SU-DHL-6 (cell line): ENCODE data around the gene BTBD16.

Source experiments
- H2AFZ ChIP-seq: fragments of 200-600 bp; sonication (generic); 2 replicates; pipeline ENCODE4 v1.6.1; 2014; ENCODE audit warnings: low read depth, mild to moderate bottlenecking, moderate library complexity, mixed read lengths, antibody characterized with exemption, low read length; ENCODE audit not compliant: severe bottlenecking
- H3F3A ChIP-seq: fragments of 200-600 bp; shearing (Covaris generic); 2 replicates; pipeline ENCODE4 v1.6.0; 2016; ENCODE audit warnings: antibody characterized with exemption, mild to moderate bottlenecking; ENCODE audit not compliant: insufficient read depth
- H3K27ac ChIP-seq: fragments of 200-600 bp; sonication (generic); 2 replicates; pipeline ENCODE4 v1.5.1; 2016; ENCODE audit warnings: low read depth, mild to moderate bottlenecking, low read length, moderate library complexity, mixed read lengths
- H3K27me3 ChIP-seq: fragments of 200-600 bp; sonication (generic), shearing (Covaris generic); 2 replicates; pipeline ENCODE4 v1.6.0; 2014; ENCODE audit warnings: mild to moderate bottlenecking, low read length
- H3K36me3 ChIP-seq: fragments of 200-600 bp; sonication (generic); 2 replicates; pipeline ENCODE4 v1.6.1; 2014; ENCODE audit warnings: mild to moderate bottlenecking, low read length, mixed read lengths
- H3K4me2 ChIP-seq: fragments of 300-600, 200-600 bp; shearing (Covaris generic), sonication (generic); 2 replicates; pipeline ENCODE4 v1.6.0; 2014; ENCODE audit warnings: low read length, low read depth, mild to moderate bottlenecking; ENCODE audit not compliant: poor library complexity, severe bottlenecking
- H3K4me3 ChIP-seq: fragments of 200-600 bp; sonication (generic); 2 replicates; pipeline ENCODE4 v1.5.1; 2014; ENCODE audit warnings: antibody characterized with exemption, low read length, mild to moderate bottlenecking, mixed read lengths; ENCODE audit not compliant: insufficient read depth, poor library complexity, severe bottlenecking
- H3K79me2 ChIP-seq: fragments of 200-600 bp; sonication (generic); 2 replicates; pipeline ENCODE4 v1.6.1; 2014; ENCODE audit warnings: mild to moderate bottlenecking, low read length, moderate library complexity; ENCODE audit not compliant: insufficient read depth
- H3K9ac ChIP-seq: fragments of 200-600 bp; sonication (generic); 2 replicates; pipeline ENCODE4 v1.7.0; 2014; ENCODE audit warnings: mild to moderate bottlenecking, low read length
- H3K9me2 ChIP-seq: fragments of 200-600 bp; sonication (generic); replicated peaks from 2 replicates; pipeline ENCODE4 v1.6.1; 2014; ENCODE audit warnings: low read length; ENCODE audit not compliant: insufficient read depth
- H3K9me3 ChIP-seq: fragments of 200-600 bp; sonication (generic); 2 replicates; pipeline ENCODE4 v1.6.1; 2014; ENCODE audit warnings: low read length, mixed read lengths; ENCODE audit not compliant: insufficient read depth
- H4K20me1 ChIP-seq: fragments of 200-600 bp; sonication (generic); 2 replicates; pipeline ENCODE4 v1.6.1; 2014; ENCODE audit warnings: low read depth, mild to moderate bottlenecking, antibody characterized with exemption, low read length, moderate library complexity, mixed read lengths
- EZH2phosphoT487 ChIP-seq: fragments of 200-600 bp; sonication (generic), shearing (Covaris generic); conservative IDR thresholded peaks from 2 replicates; pipeline ENCODE4 v1.6.1; 2018; ENCODE audit warnings: mild to moderate bottlenecking, antibody characterized with exemption, low read length, moderate library complexity, mixed read lengths
- TF ChIP-seq, protein P1 (sequence below): fragments of 200-600 bp; sonication (generic); IDR thresholded peaks from one replicate; pipeline ENCODE4 v1.5.1; 2017; ENCODE audit warnings: antibody characterized with exemption, mild to moderate bottlenecking, low read length, moderate library complexity; ENCODE audit not compliant: insufficient read depth, poor library complexity, severe bottlenecking

Gene BTBD16

DNA sequence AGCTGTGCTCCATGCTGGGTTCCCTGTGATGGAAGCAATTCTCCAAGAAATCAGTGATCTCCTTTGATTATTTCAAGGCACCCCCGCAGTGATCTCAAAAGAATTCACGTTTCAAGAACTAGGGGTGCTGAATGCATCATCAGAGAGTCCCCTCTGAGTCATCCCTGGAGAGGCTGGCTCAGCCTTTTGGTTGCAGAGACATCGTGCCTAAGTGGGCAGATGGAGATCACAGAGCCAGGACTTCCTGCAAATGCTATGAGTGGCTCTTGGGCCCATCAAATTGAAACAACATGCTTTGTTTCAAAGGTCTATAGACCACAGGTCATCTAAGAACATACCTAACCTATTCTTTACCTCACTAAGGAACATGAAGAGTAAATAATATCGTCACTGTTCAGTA is 61.9 kb downstream of the BTBD16 start:
- Histone ChIP-seq H4K20me1 (no peaks in the 10 kb centered on the region), H3F3A (no peaks in the 10 kb centered on the region), H3K27me3 (no peaks in the 10 kb centered on the region), H3K9ac (no peak overlapping the region), H3K79me2 (no peaks in the 10 kb centered on the region), H3K9me3 (no peaks in the 10 kb centered on the region), H3K4me2 (no peak overlapping the region), H3K36me3 (no peaks in the 10 kb centered on the region), H3K4me3 (no peak overlapping the region), H2AFZ (no peak overlapping the region), H3K9me2 (no peaks in the 10 kb centered on the region), H3K27ac (no peak overlapping the region)
- TF ChIP-seq, protein P1, sequence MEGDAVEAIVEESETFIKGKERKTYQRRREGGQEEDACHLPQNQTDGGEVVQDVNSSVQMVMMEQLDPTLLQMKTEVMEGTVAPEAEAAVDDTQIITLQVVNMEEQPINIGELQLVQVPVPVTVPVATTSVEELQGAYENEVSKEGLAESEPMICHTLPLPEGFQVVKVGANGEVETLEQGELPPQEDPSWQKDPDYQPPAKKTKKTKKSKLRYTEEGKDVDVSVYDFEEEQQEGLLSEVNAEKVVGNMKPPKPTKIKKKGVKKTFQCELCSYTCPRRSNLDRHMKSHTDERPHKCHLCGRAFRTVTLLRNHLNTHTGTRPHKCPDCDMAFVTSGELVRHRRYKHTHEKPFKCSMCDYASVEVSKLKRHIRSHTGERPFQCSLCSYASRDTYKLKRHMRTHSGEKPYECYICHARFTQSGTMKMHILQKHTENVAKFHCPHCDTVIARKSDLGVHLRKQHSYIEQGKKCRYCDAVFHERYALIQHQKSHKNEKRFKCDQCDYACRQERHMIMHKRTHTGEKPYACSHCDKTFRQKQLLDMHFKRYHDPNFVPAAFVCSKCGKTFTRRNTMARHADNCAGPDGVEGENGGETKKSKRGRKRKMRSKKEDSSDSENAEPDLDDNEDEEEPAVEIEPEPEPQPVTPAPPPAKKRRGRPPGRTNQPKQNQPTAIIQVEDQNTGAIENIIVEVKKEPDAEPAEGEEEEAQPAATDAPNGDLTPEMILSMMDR = no peak
- no peak for TF ChIP-seq EZH2phosphoT487

DNA sequence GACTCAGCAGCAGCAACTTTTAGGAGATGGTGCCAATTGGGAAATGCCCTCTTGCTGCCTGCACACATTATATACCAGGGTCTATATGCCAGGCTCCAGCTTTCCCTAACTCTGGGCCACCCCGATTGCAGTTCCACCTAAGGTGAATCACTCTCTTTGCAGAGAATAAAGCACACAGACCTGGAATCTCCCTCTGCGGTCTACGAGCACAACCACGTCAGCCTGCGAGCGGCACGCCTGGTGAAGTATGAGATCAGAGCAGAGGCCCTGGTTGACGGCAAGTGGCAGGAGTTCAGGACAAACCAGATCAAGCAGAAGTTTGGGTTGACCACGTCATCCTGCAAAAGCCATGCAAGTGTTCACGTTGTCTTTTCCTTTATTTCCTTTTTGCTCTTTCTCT is 65.2 kb downstream of the BTBD16 start:
- no peak for TF ChIP-seq EZH2phosphoT487
- TF ChIP-seq, protein P1 = no peak
- no peaks in the 10 kb centered on the region for H3F3A ChIP-seq
- no peaks in the 10 kb centered on the region for H3K9me3 ChIP-seq
- H3K27me3 ChIP-seq = no peaks in the 10 kb centered on the region
- H3K4me3 ChIP-seq = no peak overlapping the region
- no peak overlapping the region for H3K9ac ChIP-seq
- H3K79me2 ChIP-seq = no peaks in the 10 kb centered on the region
- no peaks in the 10 kb centered on the region for H3K9me2 ChIP-seq
- H3K36me3 ChIP-seq = no peaks in the 10 kb centered on the region
- H3K27ac ChIP-seq = no peak overlapping the region
- H2AFZ ChIP-seq = no peak overlapping the region
- H3K4me2 ChIP-seq = no peak overlapping the region
- H4K20me1 ChIP-seq = no peaks in the 10 kb centered on the region

DNA sequence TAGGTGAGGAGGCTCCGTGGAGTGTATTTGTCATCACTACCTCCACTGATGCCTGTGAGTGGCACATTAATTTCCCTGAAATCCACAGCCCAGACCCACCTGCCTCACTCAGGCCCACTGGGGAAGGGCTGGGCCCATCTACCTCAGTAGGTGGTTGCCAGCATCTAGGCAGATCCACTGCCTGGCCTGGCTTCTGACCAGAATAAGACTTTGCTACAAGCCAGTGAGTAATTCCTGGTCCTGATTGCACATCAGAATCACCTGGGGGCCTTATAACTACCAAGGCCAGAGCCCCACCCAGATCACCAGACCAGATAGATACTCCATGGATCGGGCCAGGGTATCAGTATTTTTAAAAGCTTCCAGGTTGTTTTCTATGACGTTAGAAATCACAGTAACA is 65.9 kb downstream of the BTBD16 start:
- Histone ChIP-seq H4K20me1 (no peaks in the 10 kb centered on the region), H3K27ac (no peak overlapping the region), H3K79me2 (no peaks in the 10 kb centered on the region), H3K27me3 (no peaks in the 10 kb centered on the region), H3F3A (no peaks in the 10 kb centered on the region), H3K36me3 (no peaks in the 10 kb centered on the region), H2AFZ (no peak overlapping the region), H3K4me2 (no peak overlapping the region), H3K9me3 (no peaks in the 10 kb centered on the region), H3K4me3 (no peak overlapping the region), H3K9ac (no peak overlapping the region), H3K9me2 (no peaks in the 10 kb centered on the region)
- TF ChIP-seq, protein P1 = no peak
- TF ChIP-seq EZH2phosphoT487 = no peak
